ENCODE data around the gene GEMIN2. TPM values are rescaled to one million over a fixed set of nuclear protein-coding genes. Genes with fewer than 3 reads are reported as not detected.
"Not testable (repeated sequence)": the region's sequence is repeated elsewhere in the genome, so short reads cannot be mapped to it uniquely, and the experiment has no call there.

GEMIN2 gene
- total RNA-seq, 3 donors from 2014 or later = 16.0 to 36.1 (median 28.1) TPM

DNA sequence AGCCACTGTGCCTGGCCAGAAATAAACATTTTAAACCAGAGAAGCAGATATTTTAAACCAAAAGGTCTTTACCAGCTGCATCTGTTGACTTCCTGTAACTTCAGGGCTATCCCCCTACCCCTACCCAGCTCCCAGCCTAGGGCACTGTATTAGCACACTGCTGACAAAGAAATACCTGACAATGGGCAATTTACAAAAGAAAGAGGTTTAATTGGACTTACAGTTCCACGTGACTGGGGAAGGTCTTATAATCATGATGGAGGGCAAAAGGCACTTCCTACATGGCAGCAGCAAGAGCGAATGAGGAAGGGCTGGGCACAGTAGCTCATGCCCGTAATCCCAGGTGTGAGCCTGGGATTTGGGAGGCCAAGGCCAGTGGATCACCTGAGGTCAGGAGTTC is 26.0 kb downstream of the GEMIN2 start:
- H3K9me3 ChIP-seq = no peaks in the 10 kb centered on the region
- no peaks in the 10 kb centered on the region for H3K36me3 ChIP-seq
- H3K27me3 ChIP-seq = no peaks in the 10 kb centered on the region
- DNase-seq (ENCODE audit: low spot score in 2 of 2) = no peak
- TF ChIP-seq POLR2A (IDR thresholded peaks at IDR 0.05) (no peak), POLR2AphosphoS5 (IDR thresholded peaks at IDR 0.05) (no peak), CTCF (IDR thresholded peaks at IDR 0.05) (no peak)
- intact Hi-C loops (cut with DNase I; ENCODE audit: low total_unique reads) = no loop called here
- H3K4me1 ChIP-seq = no peaks in the 10 kb centered on the region
- H3K4me3 ChIP-seq = no peak overlapping the region
- H3K27ac ChIP-seq = no peak overlapping the region

DNA sequence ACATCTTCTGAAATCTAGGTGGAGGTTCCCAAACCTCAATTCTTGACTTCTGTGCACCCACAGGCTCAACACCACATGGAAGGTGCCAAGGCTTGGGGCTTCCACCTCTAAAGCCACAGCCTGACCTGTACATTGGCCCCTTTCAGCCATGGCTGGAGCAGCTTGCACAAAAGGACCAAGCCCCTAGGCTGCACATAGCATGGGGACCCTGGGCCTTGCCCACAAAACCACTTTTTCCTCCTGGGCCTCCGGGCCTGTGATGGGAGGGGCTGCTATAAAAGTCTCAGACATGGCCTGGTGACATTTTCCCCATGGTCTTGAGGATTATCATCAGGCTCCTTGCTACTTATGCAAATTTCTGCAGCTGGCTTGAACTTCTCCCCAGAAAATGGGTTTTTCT is 27.5 kb downstream of the GEMIN2 start:
- H3K27ac ChIP-seq; DNase-seq (ENCODE audit: low spot score in 2 of 2); H3K36me3 ChIP-seq; H3K9me3 ChIP-seq; H3K4me3 ChIP-seq; H3K4me1 ChIP-seq; intact Hi-C loops (cut with DNase I; ENCODE audit: low total_unique reads); H3K27me3 ChIP-seq: not testable (repeated sequence)

DNA sequence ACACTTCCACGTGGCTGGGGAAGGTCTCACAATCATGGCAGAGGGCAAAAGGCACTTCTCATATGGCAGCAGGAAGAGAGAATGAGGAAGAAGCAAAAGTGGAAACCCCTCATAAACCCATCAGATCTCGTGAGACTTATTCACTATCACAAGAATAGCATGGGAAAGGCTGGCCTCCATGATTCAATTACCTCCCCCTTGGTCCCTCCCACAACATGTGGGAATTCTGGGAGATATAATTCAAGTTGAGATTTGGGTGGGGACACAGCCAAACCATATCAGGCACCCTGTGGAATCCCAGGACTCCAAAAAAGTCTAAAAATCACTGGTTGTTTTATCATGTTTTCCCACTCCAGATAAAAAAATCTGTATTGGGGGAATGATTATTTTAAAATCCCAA is 29.1 kb downstream of the GEMIN2 start:
- DNase-seq (ENCODE audit: low spot score in 2 of 2); H3K9me3 ChIP-seq; H3K27ac ChIP-seq; H3K36me3 ChIP-seq; H3K4me3 ChIP-seq; H3K27me3 ChIP-seq; intact Hi-C loops (cut with DNase I; ENCODE audit: low total_unique reads); H3K4me1 ChIP-seq: not testable (repeated sequence)

DNA sequence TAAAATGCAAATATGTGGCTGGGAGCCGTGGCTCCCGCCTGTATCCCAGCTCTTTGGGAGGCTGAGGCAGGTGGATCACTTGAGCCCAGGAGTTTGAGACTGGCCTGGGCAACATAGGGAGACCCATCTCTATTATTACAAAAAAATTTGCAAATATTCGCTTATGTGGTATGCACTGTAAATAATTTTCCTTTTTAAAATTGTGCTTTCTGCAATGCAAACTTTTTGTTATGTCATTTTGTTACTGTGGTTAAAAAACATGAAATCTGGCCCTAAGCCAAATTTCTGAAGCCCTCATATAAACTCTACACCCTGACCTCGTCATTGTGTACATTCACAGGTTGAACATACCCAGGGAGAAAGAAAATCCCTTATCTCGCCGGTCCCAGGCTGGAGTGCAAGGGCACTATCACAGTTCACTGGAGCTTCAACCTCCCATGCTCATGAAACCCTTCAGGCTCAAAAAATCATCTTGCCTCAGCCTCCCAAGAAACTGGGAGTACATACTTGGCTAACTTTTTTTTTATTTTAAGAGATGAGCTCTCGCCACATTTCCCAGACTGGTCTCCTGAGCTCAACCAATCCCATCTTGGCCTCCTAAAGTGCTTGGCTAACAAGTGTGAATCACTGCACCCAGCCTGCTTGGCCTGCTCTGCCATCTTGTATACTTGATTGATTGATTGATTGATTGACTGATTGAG is 31.3 kb downstream of the GEMIN2 start:
- H3K9me3 ChIP-seq = no peaks in the 10 kb centered on the region
- no peaks in the 10 kb centered on the region for H3K27me3 ChIP-seq
- peaks cover 3% of the 10 kb centered on the region for H3K36me3 ChIP-seq
- DNase-seq (ENCODE audit: low spot score in 2 of 2) = no peak
- H3K4me1 ChIP-seq = no peaks in the 10 kb centered on the region
- no peak overlapping the region for H3K27ac ChIP-seq
- intact Hi-C loops (cut with DNase I; ENCODE audit: low total_unique reads) = no loop called here
- TF ChIP-seq POLR2A (IDR thresholded peaks at IDR 0.05) (no peak), POLR2AphosphoS5 (IDR thresholded peaks at IDR 0.05) (no peak), CTCF (IDR thresholded peaks at IDR 0.05) (no peak)
- H3K4me3 ChIP-seq = no peak overlapping the region

DNA sequence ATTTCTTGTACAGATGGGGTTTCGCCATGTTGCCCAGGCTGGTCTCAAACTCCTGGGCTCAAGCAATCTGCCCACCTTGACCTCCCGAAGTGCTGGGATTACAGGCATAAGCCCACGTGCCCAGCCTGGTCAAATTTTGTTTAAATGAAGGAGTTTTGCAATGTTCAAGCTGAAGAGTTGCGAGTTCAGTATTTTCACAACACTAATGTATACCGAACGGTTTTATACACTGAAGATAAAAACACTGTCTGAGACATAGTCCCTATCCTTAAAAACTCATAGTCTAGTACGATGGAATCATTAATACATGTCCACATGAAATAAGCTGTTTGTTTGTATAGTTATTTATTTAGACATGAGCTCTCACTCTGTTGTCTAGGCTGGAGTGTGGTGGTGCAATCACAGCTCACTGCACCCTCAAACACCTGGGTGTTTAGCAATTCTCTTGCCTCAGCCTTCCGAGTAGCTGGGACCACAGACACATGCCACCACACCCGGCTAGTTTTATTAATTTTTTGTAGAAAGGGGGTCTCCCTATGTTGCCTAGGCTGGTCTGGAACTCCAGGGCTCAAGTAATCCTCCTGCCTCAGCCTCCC is 40.6 kb downstream of the GEMIN2 start:
- H3K4me1 ChIP-seq = no peaks in the 10 kb centered on the region
- H3K4me3 ChIP-seq = no peak overlapping the region
- no peaks in the 10 kb centered on the region for H3K27me3 ChIP-seq
- no peaks in the 10 kb centered on the region for H3K9me3 ChIP-seq
- H3K27ac ChIP-seq = no peak overlapping the region
- no peak for TF ChIP-seq CTCF (IDR thresholded peaks at IDR 0.05)
- TF ChIP-seq POLR2AphosphoS5 (IDR thresholded peaks at IDR 0.05) = no peak
- no peak for TF ChIP-seq POLR2A (IDR thresholded peaks at IDR 0.05)
- no peak for DNase-seq (ENCODE audit: low spot score in 2 of 2)
- no peaks in the 10 kb centered on the region for H3K36me3 ChIP-seq
- intact Hi-C loops (cut with DNase I; ENCODE audit: low total_unique reads) = no loop called here

DNA sequence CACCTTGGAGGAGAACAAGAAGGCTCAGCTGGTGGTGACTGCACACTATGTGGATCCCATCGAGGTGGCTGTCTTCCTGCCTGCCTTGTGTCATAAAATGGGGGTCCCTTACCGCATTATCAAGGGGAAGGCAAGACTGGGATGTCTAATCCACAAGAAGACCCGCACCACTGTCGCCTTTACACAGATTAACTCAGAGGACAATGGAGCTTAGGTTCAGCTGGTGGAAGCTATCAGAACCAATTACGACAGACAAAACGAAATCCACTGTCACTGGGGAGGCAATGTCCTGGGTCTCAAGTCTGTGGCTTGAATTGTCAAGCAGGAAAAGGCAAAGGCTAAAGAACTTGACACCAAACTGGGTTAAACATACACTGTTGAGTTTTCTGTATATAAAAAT is 43.4 kb downstream of the GEMIN2 start:
- Histone ChIP-seq H3K27ac (no peak overlapping the region), H3K27me3 (no peaks in the 10 kb centered on the region), H3K4me1 (no peaks in the 10 kb centered on the region), H3K4me3 (no peak overlapping the region), H3K9me3 (no peaks in the 10 kb centered on the region), H3K36me3 (no peaks in the 10 kb centered on the region)
- TF ChIP-seq POLR2A (IDR thresholded peaks at IDR 0.05) (no peak), CTCF (IDR thresholded peaks at IDR 0.05) (no peak), POLR2AphosphoS5 (IDR thresholded peaks at IDR 0.05) (no peak)
- intact Hi-C loops (cut with DNase I; ENCODE audit: low total_unique reads) = no loop called here
- DNase-seq (ENCODE audit: low spot score in 2 of 2) = no peak

Measured in breast epithelium (tissue), 4 donors.